Stimulated activated CD4-positive, alpha-beta T cell treated with anti-CD3 and anti-CD28 coated beads, Interleukin-1b, Interleukin-23, amount 100 ng/mL, for 24 hours (primary cell): ENCODE results near the gene LMTK3.
"Not testable (repeated sequence)": the region's sequence is repeated elsewhere in the genome, so short reads cannot be mapped to it uniquely, and the experiment has no call there.

ENCODE experiments used
- DNase-seq, 4 experiments: peaks; one replicate each; pipeline ENCODE4 v3.0.0-alpha.2; 2020; ENCODE audit warnings: low read depth in 4 of 4, low spot score in 1 of 4

The LMTK3 gene

DNA sequence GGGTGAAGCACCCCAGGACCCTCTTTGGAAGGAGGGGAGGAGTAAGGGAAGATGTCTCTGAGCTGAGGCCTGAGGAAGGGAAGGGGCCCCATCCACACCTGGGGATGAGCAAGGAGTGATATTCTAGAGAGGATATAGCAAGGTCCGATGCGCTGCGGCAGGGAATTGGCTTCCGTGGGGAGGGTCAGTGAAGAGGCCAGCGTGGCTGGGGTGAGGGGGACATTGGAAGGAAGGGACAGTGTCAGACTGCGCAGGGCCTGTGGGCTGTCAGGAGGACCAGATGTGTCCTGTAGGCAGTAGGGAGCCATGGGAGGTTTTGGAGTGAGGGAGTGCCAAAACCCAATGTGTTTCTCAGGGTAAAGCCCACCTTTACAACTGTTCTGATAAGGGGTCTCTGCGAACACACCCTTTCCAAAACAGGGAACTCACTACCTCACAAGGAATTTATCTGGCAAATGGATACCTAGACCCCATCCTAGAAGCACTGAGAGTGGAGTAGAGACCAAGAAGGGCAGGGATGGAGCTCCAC lies 3.7 kb downstream of the LMTK3 start:
- no peak for DNase-seq

DNA sequence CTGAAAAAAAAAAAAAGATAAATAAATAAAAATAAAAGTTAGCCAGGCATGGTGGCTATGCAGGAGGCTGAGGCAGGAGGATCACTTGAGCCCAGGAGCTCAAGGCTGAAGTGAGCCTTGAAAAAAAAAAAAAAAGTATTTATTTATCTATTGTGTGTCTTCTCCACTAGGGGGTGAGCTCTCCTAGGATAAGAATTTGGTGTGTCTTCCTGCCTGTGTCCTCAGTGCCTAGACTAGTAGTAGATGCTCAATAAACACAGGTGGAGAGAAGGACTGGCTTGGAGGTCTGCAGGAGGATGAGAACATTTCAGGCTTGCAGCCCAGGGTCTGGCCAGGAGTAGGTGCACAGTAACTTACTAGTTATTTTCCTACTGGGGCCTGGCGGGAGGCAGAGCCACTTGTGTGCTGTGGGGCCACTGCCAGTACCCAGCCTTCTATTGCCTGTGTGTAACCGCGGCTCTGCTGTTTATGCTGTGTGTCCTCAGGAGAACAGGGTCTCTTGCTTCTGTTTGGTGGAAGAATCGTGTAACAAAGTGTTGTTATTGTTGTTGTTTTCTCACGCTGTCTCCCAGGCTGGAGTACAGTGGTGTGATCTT lies 5.4 kb downstream of the LMTK3 start:
- DNase-seq = no peak

DNA sequence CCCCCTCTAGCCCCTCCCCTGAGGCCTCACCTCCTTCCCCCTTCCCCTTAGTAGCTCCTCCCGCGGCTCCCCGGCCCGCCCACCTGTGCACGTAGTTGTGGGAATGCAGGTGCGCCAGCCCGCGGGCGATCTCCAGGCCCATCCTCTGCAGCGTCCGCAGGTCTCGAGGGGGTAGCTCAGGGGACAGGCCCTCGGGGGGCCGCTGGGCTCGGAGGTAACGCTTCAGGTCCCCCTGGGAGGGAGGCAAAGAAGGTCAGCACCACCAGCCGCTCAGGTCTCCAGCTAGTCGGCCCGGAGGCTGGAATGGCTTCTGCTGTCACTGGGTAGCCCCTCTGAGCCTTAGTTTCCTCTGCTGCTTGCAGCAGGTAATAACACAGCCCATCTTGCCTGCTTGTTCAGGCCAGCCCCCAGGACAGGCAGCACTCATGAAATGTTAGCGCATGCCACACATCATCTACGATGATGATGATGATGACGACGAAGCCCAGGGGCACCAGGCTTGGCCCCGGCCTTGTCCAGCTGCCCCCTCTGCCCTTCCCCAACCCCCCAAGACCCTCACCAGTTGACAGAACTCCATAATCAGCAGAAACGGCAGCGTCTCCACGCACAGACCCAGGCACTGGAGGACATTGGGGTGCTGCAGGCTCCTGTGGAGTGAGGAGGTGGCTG lies 9.2 kb downstream of the LMTK3 start:
- no peak for DNase-seq

DNA sequence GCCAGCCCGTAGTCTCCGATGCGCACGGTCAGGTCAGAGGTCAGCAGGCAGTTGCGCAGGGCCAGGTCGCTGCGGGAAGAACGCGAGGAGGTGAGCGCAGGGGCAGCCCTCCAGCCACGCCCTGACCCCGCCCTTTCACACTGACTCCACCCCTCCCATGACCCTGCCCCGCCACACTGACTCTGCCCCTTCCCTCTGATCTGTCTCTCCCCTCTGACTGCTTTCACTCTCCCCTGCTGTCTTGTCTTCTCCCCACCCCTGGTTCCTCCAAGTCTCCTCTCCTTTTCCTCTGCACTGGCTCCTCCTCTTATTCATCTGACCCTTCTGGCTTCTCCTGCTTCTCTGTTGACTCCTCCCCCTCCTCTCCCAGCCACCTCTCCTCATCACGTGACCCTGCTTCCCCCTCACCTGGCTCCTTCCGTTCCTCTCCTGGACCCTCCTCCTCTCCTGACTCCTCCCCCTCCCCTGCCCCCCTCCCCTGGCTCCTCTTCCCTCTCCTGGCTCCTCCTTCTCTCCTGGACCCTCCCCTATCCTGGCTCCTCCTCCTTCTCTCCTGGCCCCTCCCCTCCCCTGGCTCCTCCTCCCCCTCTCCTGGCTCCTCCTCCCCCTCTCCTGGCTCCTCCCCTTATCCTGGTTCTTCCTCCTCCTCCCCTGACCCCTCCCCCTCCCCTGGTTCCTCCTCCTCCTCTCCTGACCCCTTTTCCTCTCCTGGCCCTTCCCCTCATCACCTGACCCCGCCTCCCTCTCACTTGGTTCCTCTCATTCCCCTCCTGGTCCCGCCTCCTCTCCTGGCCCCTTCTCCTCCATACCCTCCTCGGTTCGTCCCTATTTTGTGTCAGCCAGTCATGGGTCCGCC lies 9.9 kb downstream of the LMTK3 start:
- DNase-seq = peak in 2 of 4 experiments; percentile 46 to 55

DNA sequence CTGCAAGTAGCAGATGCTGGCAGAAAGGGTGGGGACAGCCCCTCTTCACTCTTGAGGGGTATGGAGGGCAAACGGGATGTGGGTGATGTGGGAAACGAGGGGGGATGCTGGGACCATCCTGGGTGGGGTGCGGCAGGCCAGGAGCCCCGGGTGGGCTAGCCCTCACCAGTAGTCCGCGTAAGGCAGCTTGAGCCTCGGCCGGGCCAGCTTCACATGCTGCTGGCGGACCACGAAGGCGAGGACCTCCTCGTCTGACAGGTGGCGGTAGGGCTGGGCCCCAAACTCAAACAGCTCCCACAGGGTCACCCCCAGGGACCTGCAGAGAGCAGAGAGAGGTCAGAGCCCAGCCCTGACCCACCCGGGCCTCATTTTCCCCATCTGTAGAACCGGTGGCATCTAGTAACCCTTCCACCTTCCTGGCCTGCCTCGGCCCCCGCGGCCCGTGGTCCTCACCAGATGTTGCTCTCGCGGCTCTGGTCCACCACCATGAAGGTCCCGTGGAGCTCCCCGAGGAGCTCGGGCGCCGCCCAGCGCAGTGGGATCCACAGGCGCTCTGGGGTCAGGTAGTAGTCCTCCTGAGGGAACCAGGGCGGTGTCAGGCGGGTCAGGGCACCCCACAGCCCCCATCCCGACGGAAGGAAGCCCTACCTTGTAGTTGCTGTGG lies 10.7 kb downstream of the LMTK3 start:
- DNase-seq = no peak

DNA sequence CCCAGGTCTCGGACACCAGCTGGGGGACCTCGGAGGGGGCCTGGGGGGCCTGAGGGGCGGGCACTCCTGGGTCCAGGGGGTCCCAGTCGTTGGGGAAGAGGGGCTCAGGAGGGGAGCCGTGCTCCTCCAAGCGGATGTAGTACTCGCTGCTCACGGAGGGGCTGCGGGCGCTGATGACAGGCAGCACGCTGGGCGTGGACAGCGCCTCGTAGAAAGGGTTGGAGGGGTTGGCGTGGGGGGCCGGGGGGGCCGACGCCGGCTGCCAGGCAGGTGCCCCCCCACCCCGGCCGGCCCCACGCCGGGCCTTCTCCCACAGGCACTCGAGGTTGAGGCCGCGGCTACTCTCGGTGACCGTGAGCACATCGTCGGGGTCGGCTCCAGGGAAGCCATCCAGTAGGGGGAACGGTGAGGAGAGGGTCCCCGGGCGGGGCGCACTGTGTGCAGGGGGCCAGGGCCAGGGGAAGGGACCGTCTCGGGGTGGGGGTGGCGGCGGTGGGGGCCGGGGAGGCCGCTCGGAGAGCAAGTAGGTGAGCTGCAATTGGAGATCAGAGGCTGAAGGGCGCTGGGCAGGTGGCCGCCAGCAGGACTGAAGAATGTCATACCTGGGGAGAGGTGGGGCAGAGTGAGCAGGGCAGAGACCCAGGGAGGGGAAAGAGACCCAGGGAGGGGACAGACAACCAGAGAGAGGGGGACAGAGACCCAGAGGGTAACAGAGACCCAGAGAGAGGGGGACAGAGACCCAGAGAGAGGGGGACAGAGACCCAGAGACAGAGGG lies 12.1 kb downstream of the LMTK3 start:
- no peak for DNase-seq

DNA sequence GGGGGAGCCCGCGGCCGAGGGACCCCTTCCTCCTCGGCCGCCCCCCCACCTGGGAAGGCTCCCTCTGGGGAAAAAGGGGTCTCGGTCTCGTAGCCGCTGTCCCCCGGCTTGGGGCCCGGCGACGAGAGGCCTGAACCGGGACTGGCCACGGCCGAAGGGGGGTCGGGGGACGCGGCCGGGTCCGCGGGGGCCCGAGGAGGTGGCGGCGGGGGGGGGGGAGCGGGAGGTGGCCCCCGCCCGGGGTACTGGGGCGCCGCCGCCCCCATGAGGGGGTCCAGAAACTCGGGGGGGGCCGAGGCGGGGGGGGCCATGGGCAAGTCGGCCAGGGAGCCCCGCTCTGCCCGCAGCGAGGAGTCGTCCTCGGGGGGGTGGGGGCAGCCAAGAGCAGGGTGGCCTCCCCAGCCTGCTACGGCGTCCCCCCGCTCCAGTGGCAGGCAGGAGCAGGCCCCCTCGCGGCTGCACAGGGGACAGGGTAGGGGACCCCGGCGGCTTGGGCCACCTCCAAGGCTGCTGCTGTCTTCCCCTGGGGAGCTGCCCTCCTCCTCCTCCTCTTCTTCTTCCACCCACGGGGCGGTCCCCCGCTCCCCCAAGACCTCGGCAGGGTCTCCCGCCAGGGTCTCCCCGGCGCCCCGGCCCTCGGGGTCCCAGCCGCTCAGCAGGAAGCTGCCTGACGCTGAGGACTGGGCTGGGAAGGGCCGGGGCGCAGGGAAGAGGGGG lies 12.9 kb downstream of the LMTK3 start:
- DNase-seq = no peak

DNA sequence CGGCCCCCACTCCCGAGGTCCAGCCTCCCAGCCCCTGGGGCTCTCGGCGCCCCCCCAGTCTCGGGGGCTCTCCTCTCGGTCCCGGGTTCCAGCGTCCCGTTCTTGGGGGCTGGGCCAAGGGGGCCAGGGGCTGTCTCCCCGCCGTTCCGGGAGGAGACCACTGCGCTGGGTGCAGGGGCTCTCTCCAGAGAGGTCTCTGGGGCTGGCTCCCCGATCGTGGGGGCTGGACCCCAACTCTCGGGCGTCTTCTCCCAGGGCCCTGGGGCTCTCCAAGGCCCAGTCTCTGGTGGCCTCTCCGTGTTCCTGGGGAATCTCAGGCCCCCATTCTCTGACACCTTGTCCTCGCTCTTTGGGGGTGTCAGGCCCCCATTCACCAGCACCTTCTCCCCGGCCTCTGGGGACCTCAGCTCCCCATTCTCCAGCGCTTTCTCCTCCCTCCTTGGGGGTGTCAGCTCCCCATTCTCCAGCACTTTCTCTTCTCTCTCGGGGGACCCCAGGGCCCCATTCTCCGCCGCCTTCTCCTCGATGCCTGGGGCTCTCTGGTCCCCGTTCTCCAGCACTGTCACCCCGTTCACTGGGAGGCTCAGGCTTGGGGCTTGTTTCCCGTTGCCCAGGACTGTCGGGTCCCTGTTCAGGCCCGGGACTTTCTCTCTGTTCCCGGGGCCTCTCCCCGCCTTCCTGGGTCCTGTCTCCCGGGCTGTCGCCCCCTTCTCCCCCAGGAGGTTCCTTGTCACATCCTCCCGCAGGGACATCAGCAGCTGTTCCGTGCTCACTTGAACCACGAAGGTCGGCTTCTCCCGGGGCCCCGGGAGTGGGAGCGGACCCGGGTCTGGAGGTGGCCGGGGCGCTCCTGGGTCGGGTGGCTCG lies 13.7 kb downstream of the LMTK3 start:
- DNase-seq = no peak

DNA sequence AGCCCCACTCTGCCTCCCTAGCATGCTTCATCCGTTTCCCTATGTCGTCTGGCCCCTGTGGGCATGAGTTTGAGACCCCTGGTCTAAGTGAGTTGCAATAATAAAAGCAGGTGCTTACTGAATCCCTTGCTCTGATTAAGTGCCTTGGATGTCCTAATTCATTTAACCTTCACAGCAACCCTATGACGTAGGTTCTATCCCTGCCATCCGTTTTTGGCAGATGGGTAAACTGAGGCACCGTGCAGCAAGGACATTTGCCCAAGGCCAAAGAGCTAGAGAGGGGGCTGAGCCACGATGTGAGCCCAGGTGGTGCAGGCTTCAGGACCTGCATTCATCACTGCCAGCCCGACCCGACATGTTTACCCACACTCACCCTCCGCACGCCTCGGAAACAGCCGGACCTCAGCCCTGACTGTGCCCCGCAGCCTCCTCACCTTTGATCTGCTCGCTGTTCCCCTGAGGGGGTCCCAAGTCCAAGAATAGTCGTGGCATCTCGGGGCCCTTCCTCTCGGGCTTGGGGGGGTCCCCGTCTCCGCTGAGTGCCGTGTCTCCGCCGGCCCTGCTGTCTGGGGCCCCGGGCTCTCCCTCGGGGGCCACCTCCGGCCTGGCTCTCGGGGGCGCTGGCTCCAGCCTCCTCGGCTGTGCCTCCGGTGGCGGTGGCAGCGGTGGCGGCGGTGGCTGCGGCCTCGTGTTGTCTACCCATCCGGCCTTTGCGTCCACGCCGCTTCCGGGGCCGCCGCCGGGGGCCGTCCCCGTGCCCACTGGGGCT lies 14.5 kb downstream of the LMTK3 start:
- no peak for DNase-seq

DNA sequence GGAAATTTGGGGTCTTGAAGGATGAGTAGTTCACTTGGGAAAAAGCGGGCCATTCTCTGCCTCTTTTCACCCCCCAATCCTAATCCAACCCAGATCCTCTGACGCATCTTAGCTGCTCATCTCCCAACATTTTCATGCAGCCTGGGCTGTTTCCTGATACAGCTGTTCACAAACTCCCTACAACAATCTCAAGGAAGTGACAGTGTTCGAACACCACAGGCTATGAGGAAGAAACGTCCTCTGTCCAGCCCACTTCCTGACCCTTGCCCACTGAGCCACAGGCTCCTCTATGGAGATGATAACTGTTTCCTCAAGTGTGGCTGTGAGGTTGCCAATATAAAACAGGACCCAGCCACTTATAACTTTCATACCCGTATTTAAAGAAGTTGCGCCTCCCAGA lies 16.2 kb downstream of the LMTK3 start:
- no peak for DNase-seq

DNA sequence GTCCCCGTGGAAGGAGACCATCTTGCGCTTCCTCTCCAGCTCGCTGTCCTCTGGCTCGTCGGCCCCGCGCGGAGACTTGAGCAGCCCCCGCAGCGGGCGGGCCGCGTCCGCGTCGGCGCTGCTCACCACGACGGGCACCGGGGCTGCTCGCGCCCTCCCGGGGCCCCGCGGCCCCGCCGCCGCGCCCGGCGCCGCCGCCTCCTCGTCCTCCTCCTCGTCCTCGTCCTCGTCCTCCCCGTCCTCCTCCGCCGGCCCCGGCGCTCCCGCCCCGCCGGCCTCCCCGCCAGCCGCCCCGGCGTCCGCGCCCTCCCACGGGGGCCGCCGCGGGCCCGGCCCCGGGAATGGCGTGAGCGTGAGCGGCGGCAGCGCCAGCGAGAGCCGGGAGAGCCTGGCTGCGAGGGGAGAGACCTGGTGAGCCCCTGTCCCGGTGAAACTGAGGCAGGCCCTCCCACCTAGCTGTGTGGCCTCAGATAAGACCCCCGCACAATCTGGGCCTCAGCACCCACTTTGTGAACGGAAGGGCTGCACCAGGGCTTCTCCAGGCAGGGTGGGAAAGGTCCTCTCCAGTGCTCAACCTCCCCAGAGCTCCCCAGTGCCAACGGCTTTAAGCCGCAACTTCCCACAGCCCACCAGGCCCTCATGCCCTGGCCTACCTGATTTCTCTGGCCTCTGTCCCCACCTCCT lies 17.8 kb downstream of the LMTK3 start:
- DNase-seq = no peak

DNA sequence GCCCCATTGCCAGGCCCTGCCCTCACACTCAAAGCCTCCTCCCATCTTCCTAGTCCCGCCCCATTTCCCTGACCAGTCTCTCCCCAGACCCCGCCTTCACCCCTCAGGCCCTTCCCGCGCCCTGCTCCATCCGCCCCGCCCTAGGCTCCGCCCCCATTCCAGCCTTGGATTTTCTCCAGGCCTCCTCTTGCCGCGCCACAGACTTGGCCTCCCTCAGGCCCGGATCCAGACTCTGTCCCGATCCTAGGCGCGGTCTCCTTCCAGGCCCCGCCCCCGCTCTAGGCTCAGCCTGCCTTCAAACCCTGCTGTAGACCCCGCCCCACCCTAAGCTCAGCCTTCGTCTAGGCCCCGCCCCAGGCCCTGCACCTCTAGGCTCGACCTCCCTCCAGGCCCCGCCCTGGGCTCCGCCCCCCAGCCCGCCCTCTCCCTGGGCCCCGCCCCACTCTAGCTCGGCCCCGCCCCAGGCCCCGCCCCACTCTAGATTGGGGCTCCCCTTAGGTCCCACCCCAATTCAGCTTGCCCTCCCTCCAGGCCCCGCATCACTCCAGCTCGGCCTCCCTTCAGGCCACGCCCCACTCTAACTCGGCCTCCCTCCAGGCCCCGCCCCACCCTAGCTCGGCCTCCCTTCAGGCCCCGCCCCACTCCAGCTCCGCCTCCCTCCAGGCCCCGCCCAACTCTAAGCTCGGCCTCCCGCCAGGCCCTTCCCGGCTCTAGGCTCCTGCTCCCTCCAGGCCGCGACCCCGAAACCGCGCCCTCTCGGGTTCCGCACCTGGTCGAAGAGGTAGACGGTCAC lies 18.5 kb downstream of the LMTK3 start:
- peak in 3 of 4 experiments; percentile 64 to 80 (median 69) for DNase-seq

DNA sequence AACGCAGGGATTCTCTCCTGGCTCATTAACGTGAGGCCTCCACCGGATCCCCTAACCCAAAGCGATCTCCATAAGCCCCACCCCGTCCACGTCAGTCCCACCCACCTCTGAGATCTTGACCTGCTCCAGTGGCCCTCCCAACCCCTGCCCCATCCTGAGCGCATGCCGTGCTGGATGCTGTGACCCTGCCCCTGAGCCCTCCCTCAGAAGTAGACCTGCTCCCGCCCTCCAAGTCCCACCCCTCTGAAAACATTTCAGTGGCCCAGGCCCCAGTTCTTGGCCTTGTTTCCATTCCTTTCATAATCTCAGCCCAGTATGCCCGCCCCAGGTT lies 19.9 kb downstream of the LMTK3 start:
- no peak for DNase-seq

DNA sequence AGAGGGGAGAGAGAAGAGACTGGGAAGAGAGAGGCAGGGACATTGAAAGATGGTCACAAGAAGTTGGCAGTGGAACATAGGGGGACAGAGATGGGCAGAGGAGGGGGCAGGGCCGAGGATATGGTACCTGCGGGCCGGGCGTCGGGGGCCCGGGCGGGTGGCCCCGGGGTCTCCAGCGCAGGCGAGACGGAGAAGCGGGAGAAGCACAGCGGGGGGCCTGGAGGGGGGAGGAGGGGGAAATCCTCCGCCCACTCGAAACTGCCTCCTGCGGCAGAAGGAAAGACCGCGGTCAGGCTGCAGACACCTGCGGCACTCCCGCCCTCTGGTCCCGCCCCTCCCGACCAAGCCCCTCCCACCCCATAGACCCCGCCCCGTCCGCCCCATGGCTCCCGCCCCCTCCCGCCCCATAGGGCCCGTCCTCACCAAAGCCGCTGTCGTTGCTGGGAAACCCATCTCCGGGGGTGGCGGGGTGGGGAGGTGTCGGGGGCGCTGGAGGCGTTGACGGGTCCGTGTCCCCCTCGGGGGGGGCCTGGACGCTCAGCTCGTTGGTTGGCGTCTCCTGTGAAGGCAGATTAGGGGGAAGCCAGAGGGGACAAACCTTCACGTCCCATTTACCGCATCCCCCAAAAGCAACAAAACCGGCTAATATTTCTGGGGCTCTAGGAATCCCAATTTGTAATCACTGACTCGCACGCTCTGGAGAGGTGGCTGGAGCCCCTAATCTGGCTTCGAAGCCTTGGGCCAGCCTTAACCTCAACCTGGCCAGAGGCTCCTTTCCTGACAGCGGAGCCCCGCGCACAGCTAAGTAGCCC lies 20.4 kb downstream of the LMTK3 start:
- peak in 1 of 4 experiments; percentile 34 for DNase-seq

DNA sequence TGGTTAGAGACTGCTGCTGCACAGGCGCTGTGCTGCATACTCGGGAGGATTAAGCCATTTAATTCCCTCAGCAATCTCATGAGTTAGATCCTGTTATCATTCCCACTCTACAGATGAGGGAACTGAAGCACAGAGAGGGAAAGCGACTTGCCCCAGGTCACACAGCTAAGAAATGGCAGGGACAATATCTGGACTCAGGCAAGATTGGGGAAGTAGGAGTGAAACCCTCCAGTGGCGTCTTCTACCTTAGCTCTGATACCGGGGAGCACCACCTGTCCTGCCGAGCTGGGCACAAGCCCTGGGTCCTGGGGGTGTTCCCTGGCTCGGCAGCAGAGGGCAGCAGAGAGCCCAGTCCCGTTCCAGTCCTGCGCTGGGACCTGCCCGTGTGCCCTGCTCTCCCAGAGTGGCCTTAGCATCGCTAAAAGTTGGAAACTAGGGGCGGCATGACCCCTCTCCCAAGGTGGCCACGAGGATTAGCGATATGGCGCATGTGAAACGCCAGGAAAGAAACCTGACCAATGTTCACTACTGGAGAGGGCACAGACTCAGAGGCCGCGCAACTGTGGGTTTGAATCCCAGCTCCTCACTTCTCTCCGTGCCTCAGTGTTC lies 21.9 kb downstream of the LMTK3 start:
- DNase-seq = peak in 3 of 4 experiments; percentile 68 to 79 (median 75)

DNA sequence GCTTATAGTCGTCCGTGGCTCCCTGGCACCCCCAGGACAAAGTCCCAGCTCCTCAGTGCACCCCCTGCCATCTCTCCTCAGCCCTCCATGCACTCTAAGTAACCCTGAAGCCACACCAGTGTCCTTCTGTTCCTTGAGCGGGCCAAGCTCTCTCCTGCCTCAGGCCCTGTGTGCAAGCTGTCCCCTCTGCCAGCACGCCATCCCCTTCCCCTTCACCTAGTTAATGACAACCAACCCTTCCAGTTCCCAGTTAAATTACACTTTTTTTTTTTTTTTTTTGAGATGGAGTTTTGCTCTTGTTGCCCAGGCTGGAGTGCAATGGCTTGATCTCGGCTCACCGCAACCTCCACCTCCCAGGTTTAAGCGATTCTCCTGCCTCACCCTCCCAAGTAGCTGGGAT lies 23.2 kb downstream of the LMTK3 start:
- not testable (repeated sequence) for DNase-seq
